Activated T-cell treated with anti-CD3 and anti-CD28 coated beads, Interleukin-2, amount 50 U/mL, for 72 hours (primary cell): ENCODE results near the gene FAM25C. TPM values are rescaled to one million over a fixed set of nuclear protein-coding genes. Genes with fewer than 3 reads are reported as not detected.
"Not testable (repeated sequence)": the region's sequence is repeated elsewhere in the genome, so short reads cannot be mapped to it uniquely, and the experiment has no call there.

Experiments
- ATAC-seq, 2 donors: fragments of 150-1000 bp; cut with Tn5 transposase; replicated peaks in 1 of 2; 2 replicates each; pipeline ENCODE4 v1.10.0; 2021; ENCODE audit warnings: moderate library complexity in 2 of 2, mild to moderate bottlenecking in 1 of 2
- DNase-seq, 2 donors: peaks; one replicate each; pipeline ENCODE4 v3.0.0; 2021 to 2022; ENCODE audit warnings: mixed read lengths in 1 of 2
- H3K27ac Mint-ChIP-seq: one replicate; pipeline ENCODE4 v1.8.0; 2022; ENCODE audit warnings: mild to moderate bottlenecking, moderate library complexity, mixed read lengths
- H3K27me3 Mint-ChIP-seq: one replicate; pipeline ENCODE4 v1.8.0; 2022; ENCODE audit warnings: low read depth, mixed read lengths
- H3K36me3 Mint-ChIP-seq, 2 donors: one replicate each; pipeline ENCODE4 v1.8.0; 2022; ENCODE audit warnings: mixed read lengths in 2 of 2, mild to moderate bottlenecking in 1 of 2; ENCODE audit not compliant: insufficient read depth in 2 of 2
- H3K4me1 Mint-ChIP-seq: one replicate; pipeline ENCODE4 v1.8.0; 2022; ENCODE audit warnings: low read depth, mixed read lengths
- H3K4me3 Mint-ChIP-seq, 2 donors: one replicate each; pipeline ENCODE4 v1.8.0; 2022; ENCODE audit warnings: mild to moderate bottlenecking in 2 of 2, mixed read lengths in 2 of 2, moderate library complexity in 2 of 2
- H3K9me3 Mint-ChIP-seq, 2 donors: one replicate each; pipeline ENCODE4 v1.8.0; 2022; ENCODE audit warnings: mixed read lengths in 2 of 2
- total RNA-seq, 2 donors: library from RNA; stranded (reverse); gene quantifications; one replicate each; pipeline ENCODE4 v1.2.3, GENCODE V29; 2022

Gene FAM25C
- not detected for total RNA-seq

- H3K4me1 Mint-ChIP-seq, H3K36me3 Mint-ChIP-seq, DNase-seq, ATAC-seq, H3K9me3 Mint-ChIP-seq, H3K27me3 Mint-ChIP-seq, H3K27ac Mint-ChIP-seq, H3K4me3 Mint-ChIP-seq: not testable (repeated sequence)
Observed at GRCh38 chr10:47999691-48000090, at the start of gene FAM25C. FAM25C (minus strand) TSS chr10:47999791; CDS start chr10:47999765, 26 bp downstream.

GRCh38 chr10:48044557-48044956 lies 45.0 kb upstream of the FAM25C start:
- H3K4me3 Mint-ChIP-seq, H3K4me1 Mint-ChIP-seq, H3K27me3 Mint-ChIP-seq, H3K9me3 Mint-ChIP-seq, H3K36me3 Mint-ChIP-seq, DNase-seq, ATAC-seq: not testable (repeated sequence)
- H3K27ac Mint-ChIP-seq = peak overlapping the region; percentile 60

GRCh38 chr10:48031390-48031789 lies 31.8 kb upstream of the FAM25C start:
- DNase-seq, H3K27ac Mint-ChIP-seq, H3K36me3 Mint-ChIP-seq, H3K4me1 Mint-ChIP-seq, H3K9me3 Mint-ChIP-seq, ATAC-seq, H3K4me3 Mint-ChIP-seq, H3K27me3 Mint-ChIP-seq: not testable (repeated sequence)

- not testable (repeated sequence) for H3K4me3 Mint-ChIP-seq, ATAC-seq, H3K27ac Mint-ChIP-seq, DNase-seq, H3K4me1 Mint-ChIP-seq, H3K27me3 Mint-ChIP-seq, H3K9me3 Mint-ChIP-seq, H3K36me3 Mint-ChIP-seq
Observed at GRCh38 chr10:48002306-48002705, 2.7 kb upstream of the FAM25C start.

GRCh38 chr10:47994045-47994444 lies 5.5 kb downstream of the FAM25C start:
- not testable (repeated sequence) for H3K4me3 Mint-ChIP-seq, H3K36me3 Mint-ChIP-seq, DNase-seq, H3K4me1 Mint-ChIP-seq, H3K9me3 Mint-ChIP-seq, H3K27ac Mint-ChIP-seq, H3K27me3 Mint-ChIP-seq
- ATAC-seq = peak in 1 of 2 donors; percentile 56

GRCh38 chr10:47992560-47992959 lies 7.0 kb downstream of the FAM25C start:
- H3K27me3 Mint-ChIP-seq, H3K9me3 Mint-ChIP-seq, H3K4me3 Mint-ChIP-seq, DNase-seq, H3K4me1 Mint-ChIP-seq, H3K36me3 Mint-ChIP-seq, ATAC-seq, H3K27ac Mint-ChIP-seq: not testable (repeated sequence)

- not testable (repeated sequence) for H3K27me3 Mint-ChIP-seq, H3K4me3 Mint-ChIP-seq, H3K27ac Mint-ChIP-seq, H3K9me3 Mint-ChIP-seq, DNase-seq, ATAC-seq, H3K4me1 Mint-ChIP-seq, H3K36me3 Mint-ChIP-seq
Observed at GRCh38 chr10:47991706-47992105, 7.9 kb downstream of the FAM25C start.

- not testable (repeated sequence) for H3K27me3 Mint-ChIP-seq, H3K9me3 Mint-ChIP-seq, ATAC-seq, H3K36me3 Mint-ChIP-seq, DNase-seq, H3K27ac Mint-ChIP-seq, H3K4me3 Mint-ChIP-seq, H3K4me1 Mint-ChIP-seq
Observed at GRCh38 chr10:47990097-47990496, 9.5 kb downstream of the FAM25C start.

- H3K27me3 Mint-ChIP-seq, H3K9me3 Mint-ChIP-seq, H3K27ac Mint-ChIP-seq, H3K36me3 Mint-ChIP-seq, H3K4me3 Mint-ChIP-seq, H3K4me1 Mint-ChIP-seq, DNase-seq: not testable (repeated sequence)
- ATAC-seq = peak in 1 of 2 donors; percentile 47
Observed at GRCh38 chr10:47989542-47989950, 10.0 kb downstream of the FAM25C start.

- H3K27me3 Mint-ChIP-seq, H3K27ac Mint-ChIP-seq, H3K4me1 Mint-ChIP-seq, DNase-seq, H3K4me3 Mint-ChIP-seq, H3K36me3 Mint-ChIP-seq, H3K9me3 Mint-ChIP-seq: not testable (repeated sequence)
- ATAC-seq = peak; percentile 41 to 47
Observed at GRCh38 chr10:47988718-47989541, 10.7 kb downstream of the FAM25C start.

GRCh38 chr10:47987952-47988351 lies 11.6 kb downstream of the FAM25C start:
- ATAC-seq, H3K27me3 Mint-ChIP-seq, H3K9me3 Mint-ChIP-seq, DNase-seq, H3K4me3 Mint-ChIP-seq, H3K4me1 Mint-ChIP-seq, H3K36me3 Mint-ChIP-seq, H3K27ac Mint-ChIP-seq: not testable (repeated sequence)

- H3K36me3 Mint-ChIP-seq, DNase-seq, H3K27ac Mint-ChIP-seq, H3K9me3 Mint-ChIP-seq, H3K4me1 Mint-ChIP-seq, H3K27me3 Mint-ChIP-seq: not testable (repeated sequence)
- peak overlapping the region in 1 of 2 donors; percentile 65 for H3K4me3 Mint-ChIP-seq
- peak; percentile 79 to 85 for ATAC-seq
Observed at GRCh38 chr10:47986413-47987230, 13.0 kb downstream of the FAM25C start.

GRCh38 chr10:47975409-47975808 lies 24.2 kb downstream of the FAM25C start:
- not testable (repeated sequence) for H3K9me3 Mint-ChIP-seq, H3K36me3 Mint-ChIP-seq, ATAC-seq, H3K4me3 Mint-ChIP-seq, H3K27ac Mint-ChIP-seq, H3K27me3 Mint-ChIP-seq, H3K4me1 Mint-ChIP-seq, DNase-seq
